Bronchial epithelial cell (primary cell): ENCODE measurements around the gene MYH10. TPM values are rescaled to one million over a fixed set of nuclear protein-coding genes. Genes with fewer than 3 reads are reported as not detected.

Source experiments
- DNase-seq: peaks from one replicate; pipeline ENCODE4 v3.0.0-alpha.2; 2010; ENCODE audit warnings: low read depth
- FAIRE-seq: peaks from 2 replicates; lab custom pipeline; 2011; peaks lifted over from hg19 to GRCh38; lab: Jason Lieb, UNC
- H3K27me3 ChIP-seq: 2 replicates; pipeline ENCODE4 v1.5.1; 2011; ENCODE audit warnings: low read length; ENCODE audit not compliant: control insufficient read depth, insufficient read depth
- H3K36me3 ChIP-seq: 2 replicates; pipeline ENCODE4 v1.5.1; 2011; ENCODE audit warnings: low read length; ENCODE audit not compliant: control insufficient read depth, insufficient read depth
- H3K4me3 ChIP-seq: 2 replicates; pipeline ENCODE4 v1.5.1; 2011; ENCODE audit warnings: mild to moderate bottlenecking, low read depth, low read length, control low read depth
- CTCF ChIP-seq: IDR thresholded peaks from 2 replicates; pipeline ENCODE4 v1.5.1; 2011; ENCODE audit warnings: mild to moderate bottlenecking, moderate library complexity, low read length, control low read depth, inconsistent platforms; ENCODE audit not compliant: insufficient read depth, severe bottlenecking
- total RNA-seq: library from RNA; depleted of rRNA; stranded (reverse); fragments of >200 nt; gene quantifications from 2 replicates; pipeline ENCODE4 v1.2.1, GENCODE V29; 2014

Gene MYH10
- total RNA-seq, 1 donor from 2014 or later = 31.6 TPM

GRCh38 chr17:8656693-8657092 lies 26.2 kb upstream of the MYH10 start:
- TF ChIP-seq CTCF = no peak
- no peak for DNase-seq
- H3K27me3 ChIP-seq = no peaks in the 10 kb centered on the region
- H3K4me3 ChIP-seq = no peak overlapping the region
- no peak for FAIRE-seq
- no peaks in the 10 kb centered on the region for H3K36me3 ChIP-seq

GRCh38 chr17:8654822-8655221 lies 24.3 kb upstream of the MYH10 start:
- H3K36me3 ChIP-seq = no peaks in the 10 kb centered on the region
- no peak for TF ChIP-seq CTCF
- FAIRE-seq = no peak
- no peaks in the 10 kb centered on the region for H3K27me3 ChIP-seq
- H3K4me3 ChIP-seq = no peak overlapping the region
- DNase-seq = no peak

- DNase-seq (no peak), FAIRE-seq (no peak)
- Histone ChIP-seq H3K4me3 (no peak overlapping the region), H3K27me3 (no peaks in the 10 kb centered on the region), H3K36me3 (no peaks in the 10 kb centered on the region)
- TF ChIP-seq CTCF = no peak
Measured at GRCh38 chr17:8651013-8651412, 20.5 kb upstream of the MYH10 start.

GRCh38 chr17:8650119-8650499 lies 19.6 kb upstream of the MYH10 start:
- H3K27me3 ChIP-seq = no peaks in the 10 kb centered on the region
- TF ChIP-seq CTCF = no peak
- H3K36me3 ChIP-seq = no peaks in the 10 kb centered on the region
- no peak overlapping the region for H3K4me3 ChIP-seq
- no peak for DNase-seq
- FAIRE-seq = no peak

- FAIRE-seq (no peak), DNase-seq (no peak)
- TF ChIP-seq CTCF = no peak
- H3K27me3 ChIP-seq = no peaks in the 10 kb centered on the region
- no peaks in the 10 kb centered on the region for H3K36me3 ChIP-seq
- no peak overlapping the region for H3K4me3 ChIP-seq
Measured at GRCh38 chr17:8649157-8650118, 18.9 kb upstream of the MYH10 start.
